Measurements from ENCODE around the gene ZSWIM7. TPM values are rescaled to one million over a fixed set of nuclear protein-coding genes. Genes with fewer than 3 reads are reported as not detected.

The ZSWIM7 gene
- total and polyA plus RNA-seq, 8 donors = 6.6 to 30.6 (median 12.0) TPM

DNA sequence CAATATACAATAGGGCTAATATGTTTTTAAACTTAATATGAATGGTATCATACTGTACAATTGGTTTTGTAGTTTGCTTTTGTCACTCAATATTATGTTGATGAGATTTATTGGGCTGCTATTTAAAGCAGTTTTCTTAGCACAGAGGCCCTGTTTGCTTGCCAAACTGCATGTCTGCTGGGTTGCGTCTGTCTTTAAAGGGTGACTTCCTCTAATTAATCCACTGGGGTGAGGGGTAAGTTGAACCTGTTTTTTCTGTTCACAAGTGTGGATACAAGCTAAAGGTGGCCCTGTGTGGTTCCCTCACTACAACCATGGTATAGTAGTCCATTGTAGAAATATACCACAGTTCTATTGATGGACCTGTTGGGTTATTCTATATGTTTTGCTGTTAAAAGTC, 19.8 kb upstream of the ZSWIM7 start:
- Histone ChIP-seq H3K4me1 (peaks cover 0 to 3% (median 0%) of the 10 kb centered on the region in 3 donors), H3K9me3 (no peaks in the 10 kb centered on the region), H3K27me3 (no peaks in the 10 kb centered on the region), H3K4me3 (no peak overlapping the region), H3K36me3 (peaks cover 0 to 17% (median 0%) of the 10 kb centered on the region in 3 donors), H3K27ac (no peak overlapping the region)
- intact Hi-C loops (cut with DNase I) = no loop called here
- no peak for ATAC-seq
- FAIRE-seq = no peak
- no peak for DNase-seq
- 87 to 89% methylated on average over 1 of the region's 1 CpG for WGBS, 2 donors
- no peak for TF ChIP-seq CTCF (IDR thresholded peaks at IDR 0.05)

DNA sequence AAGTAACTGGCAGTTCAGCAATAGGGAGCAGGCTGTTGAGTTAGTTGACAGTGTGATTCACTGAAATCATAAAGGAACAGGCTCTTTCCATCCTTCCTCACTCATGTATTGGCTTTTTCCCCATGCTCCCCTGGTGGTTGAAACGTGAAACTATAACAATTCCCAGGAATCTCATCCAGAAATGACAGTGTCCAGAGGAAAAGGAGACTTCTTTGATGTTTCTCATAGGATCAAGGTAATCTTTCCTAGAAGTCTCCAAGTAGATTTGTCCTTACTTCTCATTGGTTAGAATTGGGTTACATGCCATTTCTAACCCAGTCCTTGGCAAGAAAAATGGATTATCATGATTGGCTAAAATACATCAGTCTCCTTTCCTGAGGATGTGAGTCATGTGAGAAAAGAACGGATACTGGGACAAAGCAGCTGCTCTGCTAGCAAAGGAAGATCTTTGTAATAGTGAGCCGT, 14.5 kb upstream of the ZSWIM7 start:
- DNase-seq (no peak), ATAC-seq (peak; percentile 36 to 60 (median 48)), FAIRE-seq (no peak)
- Histone ChIP-seq H3K4me3 (no peak overlapping the region), H3K9me3 (no peaks in the 10 kb centered on the region), H3K36me3 (peaks cover 0 to 24% (median 0%) of the 10 kb centered on the region in 3 donors), H3K27me3 (no peaks in the 10 kb centered on the region), H3K27ac (peak overlapping the region in 1 of 4 donors; percentile 13), H3K4me1 (peaks cover 6 to 9% (median 9%) of the 10 kb centered on the region in 3 donors)
- peak in 2 of 4 donors; percentile 11 to 33 for TF ChIP-seq CTCF (IDR thresholded peaks at IDR 0.05)
- WGBS, 2 donors = 41 to 45% methylated on average over 3 of the region's 3 CpGs
- intact Hi-C loops (cut with DNase I) = no loop called here

GRCh38 chr17:16007439-16007838, 7.9 kb upstream of the ZSWIM7 start:
- Histone ChIP-seq H3K4me1 (peaks cover 6 to 9% (median 6%) of the 10 kb centered on the region in 3 donors), H3K9me3 (no peaks in the 10 kb centered on the region), H3K36me3 (peaks cover 0 to 64% (median 35%) of the 10 kb centered on the region in 3 donors), H3K27ac (no peak overlapping the region), H3K27me3 (no peaks in the 10 kb centered on the region), H3K4me3 (no peak overlapping the region)
- TF ChIP-seq CTCF (IDR thresholded peaks at IDR 0.05) = no peak
- intact Hi-C loops (cut with DNase I) = no loop called here
- DNase-seq (no peak), ATAC-seq (no peak), FAIRE-seq (no peak)
- WGBS, 2 donors = 85 to 90% methylated on average over 3 of the region's 3 CpGs

- Histone ChIP-seq H3K27me3 (no peaks in the 10 kb centered on the region), H3K27ac (no peak overlapping the region), H3K4me1 (peaks cover 0 to 7% (median 5%) of the 10 kb centered on the region in 3 donors), H3K4me3 (no peak overlapping the region), H3K36me3 (peaks cover 0 to 68% (median 40%) of the 10 kb centered on the region in 3 donors), H3K9me3 (no peaks in the 10 kb centered on the region)
- 99 to 100% methylated on average over 1 of the region's 1 CpG for WGBS, 2 donors
- ATAC-seq (no peak), FAIRE-seq (no peak), DNase-seq (no peak)
- intact Hi-C loops (cut with DNase I) = no loop called here
- no peak for TF ChIP-seq CTCF (IDR thresholded peaks at IDR 0.05)
These were observed 6.1 kb upstream of the ZSWIM7 start for GRCh38 chr17:16005636-16006035.

DNA sequence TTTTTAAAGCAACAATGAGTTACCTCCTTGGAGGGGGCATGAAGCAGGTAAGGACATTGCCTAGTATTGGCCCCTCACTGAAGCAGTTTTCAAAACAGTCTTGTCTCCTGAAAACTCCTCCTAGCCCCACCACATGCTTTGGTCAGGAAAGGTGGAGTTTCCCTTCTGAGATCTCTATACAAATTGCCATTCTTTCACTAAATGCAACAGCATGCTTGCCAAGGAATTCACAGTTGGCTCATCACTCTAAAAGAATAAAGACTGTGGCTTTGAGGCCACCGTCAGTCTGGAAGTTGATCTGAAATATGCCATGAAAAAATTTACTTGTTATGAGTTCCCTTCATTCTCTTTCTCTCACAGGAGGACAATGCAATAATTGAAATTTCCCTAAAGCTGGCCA, 4.3 kb upstream of the ZSWIM7 start:
- Histone ChIP-seq H3K4me1 (peaks cover 0 to 7% (median 5%) of the 10 kb centered on the region in 3 donors), H3K27ac (no peak overlapping the region), H3K36me3 (peaks cover 0 to 63% (median 40%) of the 10 kb centered on the region in 3 donors), H3K4me3 (no peak overlapping the region), H3K9me3 (no peaks in the 10 kb centered on the region), H3K27me3 (no peaks in the 10 kb centered on the region)
- intact Hi-C loops (cut with DNase I) = no loop called here
- no peak for TF ChIP-seq CTCF (IDR thresholded peaks at IDR 0.05)
- DNase-seq (no peak), FAIRE-seq (no peak), ATAC-seq (no peak)
- 89 to 94% methylated on average over 1 of the region's 1 CpG for WGBS, 2 donors
